Activated effector memory CD4-positive, alpha-beta T cell treated with Interleukin-2 at 50 U/mL for 16 hours (primary cell): ENCODE data around the gene CSH2.
A peak's percentile ranks its signal among the peaks of the same experiment; 100 is the strongest.

Experiments
- DNase-seq: peaks from one replicate; pipeline ENCODE4 v3.0.0-alpha.2; 2020

CSH2 gene

DNA sequence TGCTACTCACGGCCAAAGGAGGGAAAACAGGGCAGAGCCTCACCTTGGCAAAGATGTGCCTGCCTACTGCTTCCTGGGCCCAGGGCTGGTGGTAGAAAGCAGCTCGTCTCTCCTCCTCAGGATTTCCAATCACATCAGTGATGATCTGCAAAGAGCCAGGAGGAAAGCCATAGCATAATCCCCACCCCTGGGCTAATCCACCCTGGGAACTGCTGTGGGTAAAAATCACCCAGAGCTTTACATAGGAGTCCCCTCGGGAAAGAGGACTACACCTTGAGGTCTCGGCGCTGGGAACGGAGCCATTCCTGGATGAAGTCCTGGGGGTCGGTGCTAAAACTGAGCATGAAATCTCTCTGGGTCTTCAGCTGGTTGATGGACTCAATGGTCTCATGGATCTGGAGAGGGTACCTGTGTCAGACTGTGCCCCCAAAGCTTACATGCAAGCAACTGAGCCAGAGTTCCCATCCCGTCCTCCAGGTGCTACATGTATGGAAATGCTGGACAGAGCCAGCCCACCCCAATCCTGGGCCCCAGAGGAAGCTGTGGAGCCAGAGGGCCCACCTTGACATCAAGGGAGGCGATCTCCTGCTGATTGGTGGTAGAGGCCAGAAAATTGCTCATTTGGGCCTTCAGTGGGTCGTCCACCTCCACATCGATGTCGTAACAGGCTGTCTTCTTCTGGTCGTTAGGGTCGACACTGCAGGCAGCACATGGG, 40.3 kb downstream of the CSH2 start:
- DNase-seq, result no peak

DNA sequence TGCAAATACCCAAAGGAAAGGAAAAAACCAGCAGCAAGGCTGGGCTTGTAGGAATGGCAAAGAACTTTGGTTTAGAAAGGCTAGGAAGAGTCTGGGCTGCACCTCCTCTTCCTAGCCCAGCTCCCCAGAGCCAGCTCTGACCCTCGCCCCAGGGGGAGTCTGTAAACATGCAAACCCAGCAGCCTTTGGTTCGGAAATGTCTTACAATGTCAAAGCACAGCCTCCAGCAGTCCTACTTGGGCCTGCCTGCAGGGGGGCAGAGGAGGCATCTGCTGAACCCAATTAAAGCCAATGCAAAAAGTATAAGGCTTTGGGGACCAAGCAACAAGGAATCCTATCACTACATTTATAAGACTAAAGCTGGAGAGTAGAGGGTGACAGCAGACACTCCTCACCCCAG, 41.0 kb downstream of the CSH2 start:
- DNase-seq, result no peak

DNA sequence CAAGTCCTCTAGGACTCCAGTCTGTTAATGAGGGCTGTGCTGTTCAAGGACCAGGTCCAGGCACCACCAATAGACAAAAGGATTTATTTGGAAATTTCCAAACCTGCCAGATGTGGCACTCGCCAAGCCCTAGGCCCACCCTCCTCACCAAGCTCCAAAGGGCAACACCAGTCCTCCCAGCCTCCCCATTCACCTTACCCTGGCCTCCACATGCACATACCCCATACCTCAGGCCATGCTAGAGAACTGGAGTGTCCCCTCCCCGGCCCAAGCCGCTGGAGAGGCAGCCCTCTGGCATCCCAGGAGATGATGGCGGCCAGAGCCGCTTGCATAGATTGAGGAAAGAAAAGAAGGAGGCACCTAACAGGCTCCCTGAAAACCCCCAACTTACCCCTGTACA, 41.5 kb downstream of the CSH2 start:
- no peak for DNase-seq

DNA sequence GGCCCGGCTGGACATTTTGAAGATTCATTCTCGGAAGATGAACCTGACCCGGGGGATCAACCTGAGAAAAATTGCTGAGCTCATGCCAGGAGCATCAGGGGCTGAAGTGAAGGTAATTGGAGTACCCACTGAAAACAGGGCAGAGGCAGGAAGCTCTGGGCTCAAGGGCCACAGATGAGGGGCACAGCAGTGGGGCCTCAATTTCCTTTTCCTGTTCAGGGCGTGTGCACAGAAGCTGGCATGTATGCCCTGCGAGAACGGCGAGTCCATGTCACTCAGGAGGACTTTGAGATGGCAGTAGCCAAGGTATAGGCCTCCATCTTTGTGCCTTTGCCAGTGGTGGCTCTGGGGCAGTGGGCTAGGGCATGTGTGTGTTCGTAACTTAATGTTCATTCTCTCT, 42.0 kb downstream of the CSH2 start:
- DNase-seq, result no peak

DNA sequence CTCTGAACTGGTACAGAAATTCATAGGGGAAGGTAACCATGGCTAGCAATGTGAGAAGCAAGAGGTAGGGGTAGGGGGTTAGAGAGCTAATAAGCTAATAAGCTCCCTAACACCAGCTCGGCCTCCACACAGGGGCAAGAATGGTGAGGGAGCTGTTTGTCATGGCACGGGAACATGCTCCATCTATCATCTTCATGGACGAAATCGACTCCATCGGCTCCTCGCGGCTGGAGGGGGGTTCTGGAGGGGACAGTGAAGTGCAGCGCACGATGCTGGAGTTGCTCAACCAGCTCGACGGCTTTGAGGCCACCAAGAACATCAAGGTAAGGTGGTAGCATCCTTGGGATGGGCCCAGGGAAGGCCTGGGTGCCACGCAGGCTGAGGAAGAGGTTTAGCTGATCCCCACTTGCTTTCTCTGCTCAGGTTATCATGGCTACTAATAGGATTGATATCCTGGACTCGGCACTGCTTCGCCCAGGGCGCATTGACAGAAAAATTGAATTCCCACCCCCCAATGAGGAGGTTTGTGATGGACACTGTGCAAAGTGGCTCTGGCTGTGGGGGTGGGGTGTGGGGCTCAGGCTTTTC, 42.5 kb downstream of the CSH2 start:
- no peak for DNase-seq

DNA sequence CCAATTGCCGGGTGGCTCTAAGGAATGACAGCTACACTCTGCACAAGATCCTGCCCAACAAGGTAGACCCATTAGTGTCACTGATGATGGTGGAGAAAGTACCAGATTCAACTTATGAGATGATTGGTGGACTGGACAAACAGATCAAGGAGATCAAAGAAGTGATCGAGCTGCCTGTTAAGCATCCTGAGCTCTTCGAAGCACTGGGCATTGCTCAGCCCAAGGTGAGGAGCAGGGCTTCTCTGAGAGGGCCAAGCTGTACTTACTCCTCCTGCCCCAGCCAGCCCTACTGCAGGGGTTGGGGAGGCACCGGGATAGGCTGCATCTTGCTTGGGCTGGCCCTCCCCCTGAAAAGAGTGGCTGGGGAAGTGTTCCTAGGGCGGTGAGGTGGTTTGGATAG, 43.2 kb downstream of the CSH2 start:
- no peak for DNase-seq

DNA sequence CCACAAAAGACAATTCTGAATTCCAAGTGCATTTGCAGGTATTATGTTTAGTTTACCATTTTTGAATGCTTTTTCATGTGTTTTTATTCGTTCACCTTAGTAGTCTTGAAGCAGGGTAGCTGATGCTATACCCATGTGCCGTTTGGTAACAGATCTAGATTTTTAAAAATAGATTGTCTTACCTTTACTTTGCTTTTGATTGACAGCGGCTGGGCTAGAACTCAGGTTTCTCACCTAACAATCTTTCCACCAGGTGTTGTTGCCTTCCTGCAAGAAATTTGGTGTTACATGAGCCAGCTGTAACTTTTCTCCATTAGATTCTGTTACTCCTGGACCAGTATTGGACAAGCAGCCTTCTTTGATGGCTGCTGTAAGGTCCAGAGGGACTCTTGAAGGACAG, 44.5 kb downstream of the CSH2 start:
- DNase-seq, result no peak

DNA sequence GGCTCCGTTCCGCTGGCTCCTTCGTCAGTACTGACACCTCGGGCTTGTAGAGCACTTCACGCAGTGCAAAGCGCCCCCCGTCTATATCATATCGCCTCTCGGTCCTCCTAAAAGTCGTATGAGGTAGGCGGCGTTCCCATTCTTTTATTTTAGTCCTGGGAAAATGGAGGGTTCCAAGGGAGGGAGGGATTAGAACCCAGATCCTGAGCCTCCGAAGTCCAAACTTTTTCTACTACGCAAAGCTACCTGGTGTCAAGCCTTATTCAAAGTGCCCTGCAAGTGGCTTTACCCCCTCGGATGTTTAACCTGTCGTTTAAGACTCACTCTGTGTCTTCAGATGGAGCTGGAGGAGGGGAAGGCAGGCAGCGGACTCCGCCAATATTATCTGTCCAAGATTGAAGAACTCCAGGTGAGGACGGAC, 45.7 kb downstream of the CSH2 start:
- DNase-seq, result no peak

DNA sequence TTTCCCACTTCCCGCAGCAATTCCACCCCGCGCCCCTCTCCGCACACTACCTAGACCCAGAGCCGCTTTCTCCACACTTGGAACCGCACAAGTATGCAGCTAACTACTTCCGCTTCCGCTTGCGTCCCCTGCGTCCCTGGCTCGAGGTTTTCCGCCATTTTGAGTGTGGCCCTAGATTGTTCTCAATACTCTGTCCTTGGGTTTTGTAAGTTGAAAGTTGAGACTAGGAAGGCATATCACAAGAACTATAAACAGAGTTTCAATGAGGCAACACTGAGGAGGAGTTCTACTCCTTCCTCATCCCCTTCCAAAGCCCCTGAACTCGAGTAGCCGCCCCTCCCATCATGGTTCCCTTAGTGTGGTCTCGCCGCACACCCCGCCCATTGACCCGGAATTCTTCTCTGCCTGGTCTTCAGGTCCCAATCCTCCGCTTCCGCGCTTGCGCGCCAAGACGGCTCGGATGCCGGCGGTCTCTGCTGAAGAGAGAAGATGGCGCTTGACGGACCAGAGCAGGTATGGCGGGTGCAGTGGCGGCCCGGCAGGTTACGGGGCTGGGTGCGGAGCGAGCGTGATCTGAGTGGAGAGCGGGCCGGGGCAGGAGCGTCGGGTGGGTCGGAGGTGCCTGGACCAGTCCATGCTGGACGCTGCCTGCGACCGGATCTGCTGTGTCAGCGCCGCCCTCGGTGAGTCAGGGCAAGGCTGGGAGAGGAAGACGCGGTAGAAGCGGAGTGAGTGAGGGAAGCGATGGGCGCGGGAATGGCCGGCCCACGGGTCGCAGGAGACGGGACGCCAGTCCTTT, 46.3 kb downstream of the CSH2 start, which contains the start of the genes FTSJ3 and PSMC5:
Gene FTSJ3 (minus strand): TSS at position 662 of the 799 bp plus-strand sequence. CDS start 761 bp downstream, outside the sequence.
Gene PSMC5 (plus strand): TSS at position 430 of the 799 bp plus-strand sequence. CDS start 60 bp downstream, at position 490.
- DNase-seq, result peak; percentile 95

DNA sequence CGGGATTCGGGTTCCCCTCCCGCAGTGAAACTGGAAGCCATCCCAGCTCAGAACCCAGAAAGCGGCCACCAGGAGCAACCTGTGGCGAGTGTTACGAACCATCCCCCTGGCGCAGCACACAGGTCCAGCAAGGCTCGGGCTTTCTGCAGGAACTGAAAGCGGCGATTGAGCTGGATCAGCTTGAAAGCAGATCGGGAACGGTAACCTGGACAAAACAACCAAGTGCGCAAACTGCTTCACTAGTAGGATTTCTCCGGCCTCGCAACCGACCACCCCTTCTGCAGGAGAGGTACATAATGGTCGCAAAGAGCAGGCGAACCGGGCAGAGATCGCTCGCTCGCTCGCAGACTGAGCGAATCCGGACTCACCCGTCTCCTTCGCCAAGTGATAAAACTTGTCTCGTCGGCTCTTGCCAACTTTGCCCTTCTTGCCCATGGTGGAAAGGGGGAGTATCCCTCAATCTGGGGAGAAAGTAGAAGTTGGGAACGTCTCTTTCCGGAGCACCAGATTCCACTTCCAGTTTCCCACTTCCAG, 46.9 kb downstream of the CSH2 start:
- DNase-seq, result no peak

DNA sequence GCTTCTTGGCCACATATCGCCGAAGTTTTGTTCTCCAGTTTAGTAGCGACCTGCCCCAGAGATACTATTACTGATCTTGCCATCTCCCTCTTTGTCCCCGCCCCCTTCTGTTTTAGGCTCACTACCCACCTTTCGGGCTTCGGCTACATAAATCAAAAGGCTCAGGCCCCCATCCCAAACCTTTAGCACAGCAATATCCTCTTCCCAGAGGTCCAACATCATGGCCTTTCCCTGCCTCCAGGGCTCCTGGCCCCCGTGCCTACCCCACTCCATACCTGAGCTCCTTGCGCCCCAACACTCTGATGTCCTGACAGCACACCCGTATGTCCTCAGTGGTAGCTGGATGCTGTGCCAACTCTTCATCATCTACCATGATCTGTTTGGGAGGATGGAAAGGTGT, 49.1 kb downstream of the CSH2 start:
- DNase-seq, result no peak

DNA sequence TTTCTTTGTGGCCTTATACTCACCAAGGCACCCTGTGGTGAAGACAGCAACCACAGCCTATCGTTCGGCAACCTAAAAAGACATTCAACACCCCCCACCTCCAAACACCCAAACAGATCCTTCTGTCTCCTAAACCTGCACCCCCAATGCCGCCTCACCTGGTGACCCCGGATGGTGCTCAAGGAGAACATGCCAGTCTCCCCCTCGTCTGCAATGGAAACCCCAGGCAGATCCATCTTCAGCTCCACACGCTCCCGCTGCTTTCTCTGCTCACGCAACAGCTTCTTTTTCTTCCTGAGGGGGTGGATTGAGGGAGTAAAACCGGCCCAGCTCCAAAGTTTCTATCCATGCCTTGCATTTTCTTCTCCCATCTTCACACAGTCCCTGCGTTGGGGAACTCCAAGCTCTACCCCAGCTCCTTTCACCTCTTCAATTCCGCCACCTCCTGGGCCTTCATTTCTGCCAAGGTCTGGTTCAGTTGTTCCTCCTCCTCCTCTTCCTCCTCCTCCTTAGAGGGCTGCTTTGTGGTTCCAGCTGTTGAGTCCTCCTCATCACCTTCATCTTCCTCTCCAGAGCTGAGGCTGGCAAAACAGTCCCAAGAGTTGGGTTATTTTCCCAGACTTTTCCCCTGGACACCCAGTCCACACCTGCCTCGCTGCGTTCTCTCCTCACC, 49.7 kb downstream of the CSH2 start:
- DNase-seq, result no peak

DNA sequence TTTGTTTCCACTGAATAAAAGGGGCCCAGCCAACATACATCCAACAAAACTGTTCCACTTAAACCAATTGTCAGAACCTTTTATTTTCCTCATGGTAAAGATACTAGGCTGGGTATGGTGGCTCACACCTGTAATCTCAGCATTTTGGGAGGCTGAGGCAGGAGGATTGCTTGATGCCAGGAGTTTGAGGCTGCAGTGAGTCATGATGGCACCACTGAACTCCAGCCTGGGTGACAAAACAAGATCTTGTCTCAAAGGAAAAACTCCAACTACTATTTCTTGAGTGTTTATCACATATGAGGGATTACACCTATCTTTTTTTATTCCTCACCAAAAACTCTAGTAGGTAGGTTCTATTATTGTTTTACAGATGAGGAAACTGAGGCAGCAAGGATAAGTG, 50.9 kb downstream of the CSH2 start:
- DNase-seq, result no peak
